Mesendoderm (in vitro differentiated cells): ENCODE data around the gene CUL7.
"Not testable (repeated sequence)": the region's sequence is repeated elsewhere in the genome, so short reads cannot be mapped to it uniquely, and the experiment has no call there.

ENCODE experiments used
- DNase-seq: peaks from one replicate; pipeline ENCODE4 v3.0.0; 2013
- H2AK5ac ChIP-seq: 2 replicates; pipeline ENCODE4 v1.6.1; 2013; ENCODE audit warnings: low read length, inconsistent platforms
- H2BK120ac ChIP-seq: 2 replicates; pipeline ENCODE4 v1.6.1; 2013; ENCODE audit warnings: low read depth, mild to moderate bottlenecking, low read length, moderate library complexity, mixed read lengths
- H2BK15ac ChIP-seq: replicated peaks from 2 replicates; pipeline ENCODE4 v1.6.1; 2013; ENCODE audit warnings: low read depth, mild to moderate bottlenecking, moderate library complexity
- H2BK5ac ChIP-seq: 2 replicates; pipeline ENCODE4 v1.6.1; 2013; ENCODE audit warnings: low read length, inconsistent platforms
- H3K18ac ChIP-seq: 2 replicates; pipeline ENCODE4 v1.6.1; 2013; ENCODE audit warnings: mild to moderate bottlenecking, low read length, mixed read lengths
- H3K23ac ChIP-seq: one replicate; pipeline ENCODE4 v1.6.1; 2013; ENCODE audit warnings: low read length
- H3K27ac ChIP-seq: 2 replicates; pipeline ENCODE4 v1.5.1; 2013; ENCODE audit warnings: low read depth, mild to moderate bottlenecking, inconsistent platforms, low read length, moderate library complexity
- H3K27me3 ChIP-seq: 2 replicates; pipeline ENCODE4 v1.6.1; 2013; ENCODE audit warnings: low read length, control low read depth, mild to moderate bottlenecking, inconsistent platforms; ENCODE audit not compliant: insufficient read depth, poor library complexity
- H3K36me3 ChIP-seq: 2 replicates; pipeline ENCODE4 v1.6.1; 2013; ENCODE audit warnings: low read length, inconsistent platforms; ENCODE audit not compliant: control insufficient read depth, insufficient read depth
- H3K4ac ChIP-seq: one replicate; pipeline ENCODE4 v1.6.1; 2013; ENCODE audit warnings: low read depth, mild to moderate bottlenecking, low read length, moderate library complexity
- H3K4me1 ChIP-seq: 2 replicates; pipeline ENCODE4 v1.6.1; 2013; ENCODE audit warnings: low read depth, low read length, inconsistent platforms; ENCODE audit not compliant: control insufficient read depth
- H3K4me2 ChIP-seq: 2 replicates; pipeline ENCODE4 v1.6.1; 2013; ENCODE audit warnings: low read length
- H3K4me3 ChIP-seq: 2 replicates; pipeline ENCODE4 v1.5.1; 2013; ENCODE audit warnings: mild to moderate bottlenecking, low read length
- H3K56ac ChIP-seq: one replicate; pipeline ENCODE4 v1.6.1; 2013; ENCODE audit warnings: low read length
- H3K79me1 ChIP-seq: 2 replicates; pipeline ENCODE4 v1.6.1; 2013; ENCODE audit warnings: low read length, inconsistent platforms
- H3K79me2 ChIP-seq: 2 replicates; pipeline ENCODE4 v1.6.1; 2013; ENCODE audit warnings: mild to moderate bottlenecking, low read length; ENCODE audit not compliant: control insufficient read depth, insufficient read depth
- H3K9ac ChIP-seq: 2 replicates; pipeline ENCODE4 v1.6.1; 2013; ENCODE audit warnings: low read length, inconsistent platforms
- H4K5ac ChIP-seq: one replicate; pipeline ENCODE4 v1.6.1; 2013; ENCODE audit warnings: low read length
- H4K8ac ChIP-seq: one replicate; pipeline ENCODE4 v1.6.1; 2013; ENCODE audit warnings: low read depth, mild to moderate bottlenecking, control low read depth, low read length, moderate library complexity
- WGBS: extraction: QIAGEN DNeasy Blood & Tissue Kit; methylation state at CpG from one replicate; pipeline ENCODE4 v1.1.7; 2013; ENCODE audit warnings: low lambda C conversion rate, missing lambda C conversion rate; ENCODE audit not compliant: insufficient coverage; ENCODE audit errors: extremely low coverage; 5-methylcytosine and 5-hydroxymethylcytosine counted together

The CUL7 gene

DNA sequence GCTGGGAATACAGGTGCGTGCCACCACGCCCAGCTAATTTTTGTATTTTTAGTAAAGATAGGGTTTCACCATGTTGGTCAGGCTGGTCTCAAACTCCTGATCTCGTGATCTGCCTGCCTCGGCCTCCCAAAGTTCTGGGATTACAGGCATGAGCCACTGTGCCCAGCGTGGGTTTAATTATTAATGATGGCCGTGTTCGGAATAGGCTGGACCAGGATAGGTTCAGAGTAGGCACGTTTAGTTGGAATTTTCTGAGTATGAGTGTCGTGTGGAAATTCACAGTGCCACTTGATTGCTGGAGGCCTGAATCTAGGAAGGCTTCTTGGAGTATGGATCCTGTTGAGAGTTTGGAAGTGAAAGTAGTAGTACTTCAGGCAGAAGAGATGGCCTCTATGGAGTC, 55.4 kb downstream of the CUL7 start:
- WGBS = no CpG with 5 or more reads among the region's 9 CpGs

DNA sequence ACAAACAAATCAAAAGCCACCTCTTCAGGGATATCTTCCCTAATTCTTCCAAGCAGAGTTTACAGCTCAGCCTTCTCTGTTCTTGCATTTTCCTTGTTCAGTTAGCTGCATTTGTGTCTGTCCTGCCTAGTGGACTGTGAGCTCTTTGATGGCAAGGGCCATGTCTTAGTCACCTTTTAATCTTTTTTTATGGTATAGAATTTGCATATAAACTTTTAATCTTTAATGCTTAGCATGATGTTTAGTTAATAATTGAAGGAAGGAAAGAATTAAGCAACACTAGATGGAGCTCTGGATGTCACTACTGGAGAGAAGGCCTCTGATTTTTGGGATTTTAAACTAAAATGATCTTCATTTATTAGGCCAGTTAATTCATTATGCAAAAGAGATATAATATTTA, 57.1 kb downstream of the CUL7 start:
- no peak overlapping the region for H3K23ac ChIP-seq
- H3K4me2 ChIP-seq = no peak overlapping the region
- peaks cover under 1% of the 10 kb centered on the region for H3K36me3 ChIP-seq

More for the DNA sequence above, 55.4 kb downstream of the CUL7 start:
- H3K4me2 ChIP-seq, H4K5ac ChIP-seq, H3K23ac ChIP-seq, H3K27ac ChIP-seq, H3K79me2 ChIP-seq, H3K18ac ChIP-seq, DNase-seq, H3K4me1 ChIP-seq, H3K56ac ChIP-seq, H2BK15ac ChIP-seq, H3K79me1 ChIP-seq, H3K27me3 ChIP-seq, H3K9ac ChIP-seq, H2AK5ac ChIP-seq, H2BK120ac ChIP-seq, H3K4ac ChIP-seq, H3K36me3 ChIP-seq, H3K4me3 ChIP-seq, H4K8ac ChIP-seq, H2BK5ac ChIP-seq: not testable (repeated sequence)

DNA sequence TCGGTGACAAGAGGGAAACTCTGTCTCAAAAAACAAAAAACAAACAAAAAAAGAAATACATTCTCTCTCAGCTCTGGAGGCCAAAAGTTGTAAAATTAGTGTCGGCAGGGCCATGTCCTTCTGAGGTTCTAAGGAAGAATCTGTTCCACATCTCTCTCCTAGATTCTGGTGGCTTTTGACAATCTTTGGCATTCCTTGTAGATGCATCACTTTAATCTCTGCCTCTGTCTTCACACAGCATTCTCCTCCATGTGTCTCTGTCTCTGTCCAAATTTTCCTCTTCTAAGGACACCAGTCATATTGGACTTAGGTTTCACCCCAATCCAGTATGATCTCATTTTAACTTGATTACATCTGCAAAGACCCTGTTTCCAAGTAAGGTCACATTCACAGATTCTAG, 60.2 kb downstream of the CUL7 start:
- H3K4me3 ChIP-seq = no peak overlapping the region
- H4K5ac ChIP-seq = no peak overlapping the region
- H4K8ac ChIP-seq = no peak overlapping the region
- no peak overlapping the region for H2BK15ac ChIP-seq
- H3K4me2 ChIP-seq = no peak overlapping the region
- H2BK120ac ChIP-seq = no peak overlapping the region
- H3K27me3 ChIP-seq = no peaks in the 10 kb centered on the region
- no peak overlapping the region for H3K56ac ChIP-seq
- H3K79me1 ChIP-seq = no peaks in the 10 kb centered on the region
- DNase-seq = no peak
- H3K79me2 ChIP-seq = no peaks in the 10 kb centered on the region
- no peak overlapping the region for H3K18ac ChIP-seq
- H3K23ac ChIP-seq = no peak overlapping the region
- no peak overlapping the region for H2AK5ac ChIP-seq
- H3K27ac ChIP-seq = no peak overlapping the region
- H3K36me3 ChIP-seq = peaks cover 2% of the 10 kb centered on the region
- no peaks in the 10 kb centered on the region for H3K4me1 ChIP-seq
- H3K4ac ChIP-seq = no peak overlapping the region
- H2BK5ac ChIP-seq = no peak overlapping the region
- no peak overlapping the region for H3K9ac ChIP-seq
- no CpG with 5 or more reads among the region's 2 CpGs for WGBS

More for the DNA sequence above, 57.1 kb downstream of the CUL7 start:
- H4K5ac ChIP-seq = no peak overlapping the region
- no peak overlapping the region for H3K9ac ChIP-seq
- no peaks in the 10 kb centered on the region for H3K79me2 ChIP-seq
- H3K27me3 ChIP-seq = no peaks in the 10 kb centered on the region
- no peak overlapping the region for H2BK15ac ChIP-seq
- no peak overlapping the region for H2BK120ac ChIP-seq
- H3K4ac ChIP-seq = no peak overlapping the region
- no peak overlapping the region for H2BK5ac ChIP-seq
- no peak overlapping the region for H3K27ac ChIP-seq
- DNase-seq = no peak
- H3K4me3 ChIP-seq = no peak overlapping the region
- H3K18ac ChIP-seq = no peak overlapping the region
- H4K8ac ChIP-seq = no peak overlapping the region
- H3K4me1 ChIP-seq = no peaks in the 10 kb centered on the region
- H2AK5ac ChIP-seq = no peak overlapping the region
- H3K79me1 ChIP-seq = no peaks in the 10 kb centered on the region
- no peak overlapping the region for H3K56ac ChIP-seq

DNA sequence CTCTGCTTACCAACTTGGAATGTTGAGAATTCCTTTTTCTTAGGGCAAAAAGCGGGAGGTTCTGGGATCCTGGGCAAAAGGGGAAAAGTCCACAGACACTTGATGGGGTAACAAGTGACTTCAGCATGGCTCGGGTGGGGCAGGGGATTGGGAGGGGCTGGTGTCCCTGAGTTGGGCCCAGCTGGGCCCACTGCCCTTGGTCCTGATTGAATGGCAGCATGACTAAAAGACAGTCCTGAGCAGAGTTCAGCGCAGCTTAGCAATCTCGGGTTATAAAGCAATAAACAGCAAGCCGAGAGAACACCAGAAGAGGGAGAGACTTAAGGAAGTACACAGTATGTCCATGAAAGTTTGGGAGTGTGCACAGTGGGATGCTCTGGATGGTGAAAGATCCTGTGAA, 63.7 kb downstream of the CUL7 start:
- WGBS = no CpG with 5 or more reads among the region's 5 CpGs
- DNase-seq = no peak
- Histone ChIP-seq H2AK5ac (no peak overlapping the region), H3K9ac (no peak overlapping the region), H2BK120ac (no peak overlapping the region), H3K36me3 (peaks cover 2% of the 10 kb centered on the region), H4K8ac (no peak overlapping the region), H3K79me1 (peaks cover 11% of the 10 kb centered on the region), H3K4ac (no peak overlapping the region), H3K27ac (no peak overlapping the region), H4K5ac (no peak overlapping the region), H2BK15ac (no peak overlapping the region), H3K18ac (no peak overlapping the region), H3K4me3 (no peak overlapping the region), H2BK5ac (no peak overlapping the region), H3K4me1 (peaks cover 2% of the 10 kb centered on the region), H3K27me3 (no peaks in the 10 kb centered on the region), H3K56ac (no peak overlapping the region), H3K23ac (no peak overlapping the region), H3K4me2 (no peak overlapping the region), H3K79me2 (peaks cover 5% of the 10 kb centered on the region)

DNA sequence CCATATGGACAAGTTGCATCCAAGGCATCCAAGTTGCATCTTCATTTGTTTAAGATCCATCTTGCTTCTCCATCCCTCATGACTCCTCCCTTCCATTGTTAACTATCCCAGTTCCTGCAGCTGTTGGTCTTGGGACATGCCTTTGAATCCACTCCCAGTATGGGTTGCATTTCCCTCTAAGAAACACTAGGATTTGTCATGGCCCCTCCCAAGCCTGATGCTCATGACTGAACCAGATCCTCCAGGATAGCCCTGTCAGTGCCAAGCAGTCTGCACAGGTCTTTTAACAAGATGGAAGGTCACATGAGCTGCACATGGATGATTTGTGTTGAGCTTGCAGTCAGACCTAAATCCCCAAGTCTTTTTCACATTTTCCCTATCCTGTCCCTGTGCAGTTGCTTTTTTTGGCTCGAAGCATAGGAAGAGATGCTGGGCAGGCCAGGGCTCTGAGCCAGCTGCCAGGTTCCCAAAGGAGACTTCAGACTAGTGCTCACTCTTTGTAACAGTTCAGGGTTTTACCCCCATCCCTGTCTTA, 65.1 kb downstream of the CUL7 start:
- peak; percentile 31 for DNase-seq
- WGBS = no CpG with 5 or more reads among the region's 1 CpG
- H3K4me3 ChIP-seq = no peak overlapping the region
- no peak overlapping the region for H3K4ac ChIP-seq
- H3K79me2 ChIP-seq = peaks cover 5% of the 10 kb centered on the region
- H3K79me1 ChIP-seq = peaks cover 11% of the 10 kb centered on the region
- peaks cover 2% of the 10 kb centered on the region for H3K36me3 ChIP-seq
- H4K5ac ChIP-seq = no peak overlapping the region
- H3K4me1 ChIP-seq = peaks cover 2% of the 10 kb centered on the region
- no peak overlapping the region for H2BK15ac ChIP-seq
- no peak overlapping the region for H4K8ac ChIP-seq
- no peak overlapping the region for H3K18ac ChIP-seq
- no peak overlapping the region for H3K23ac ChIP-seq
- no peak overlapping the region for H2BK120ac ChIP-seq
- H3K27ac ChIP-seq = no peak overlapping the region
- no peak overlapping the region for H3K4me2 ChIP-seq
- H3K9ac ChIP-seq = no peak overlapping the region
- no peak overlapping the region for H2AK5ac ChIP-seq
- H3K56ac ChIP-seq = no peak overlapping the region
- no peak overlapping the region for H2BK5ac ChIP-seq
- no peaks in the 10 kb centered on the region for H3K27me3 ChIP-seq
